Muscle layer of duodenum (tissue), 2 donors: ENCODE results near the gene DPF3.

Experiments
- H3K27ac ChIP-seq: one replicate; pipeline ENCODE4 v1.7.0; 2013; ENCODE audit warnings: mild to moderate bottlenecking, low read length
- H3K27me3 ChIP-seq: one replicate; pipeline ENCODE4 v1.7.0; 2013; ENCODE audit warnings: low read depth, mild to moderate bottlenecking, control low read depth, low read length
- H3K36me3 ChIP-seq, 2 donors: one replicate each; pipeline ENCODE4 v1.7.0; 2013; ENCODE audit warnings: low read length in 2 of 2, control low read depth in 1 of 2, mild to moderate bottlenecking in 1 of 2; ENCODE audit not compliant: insufficient read depth in 2 of 2, control insufficient read depth in 1 of 2
- H3K4me1 ChIP-seq, 2 donors: one replicate each; pipeline ENCODE4 v1.7.0; 2013; ENCODE audit warnings: low read length in 2 of 2, mild to moderate bottlenecking in 2 of 2, control low read depth in 1 of 2, moderate library complexity in 1 of 2; ENCODE audit not compliant: insufficient read depth in 2 of 2, control insufficient read depth in 1 of 2
- H3K4me3 ChIP-seq, 2 donors: one replicate each; pipeline ENCODE4 v1.7.0; 2013; ENCODE audit warnings: low read length in 2 of 2, low read depth in 1 of 2, mild to moderate bottlenecking in 1 of 2
- H3K9me3 ChIP-seq, 2 donors: one replicate each; pipeline ENCODE4 v1.7.0; 2013; ENCODE audit warnings: low read length in 2 of 2, control low read depth in 1 of 2, mild to moderate bottlenecking in 1 of 2; ENCODE audit not compliant: control insufficient read depth in 1 of 2
- donor health status: healthy.

The DPF3 gene

GRCh38 chr14:72631401-72631800, 262.5 kb downstream of the DPF3 start:
- Histone ChIP-seq H3K27ac (no peak overlapping the region), H3K27me3 (no peaks in the 10 kb centered on the region), H3K4me3 (no peak overlapping the region), H3K36me3 (no peaks in the 10 kb centered on the region), H3K4me1 (no peaks in the 10 kb centered on the region), H3K9me3 (no peaks in the 10 kb centered on the region)

- no peaks in the 10 kb centered on the region for H3K9me3 ChIP-seq
- H3K4me3 ChIP-seq = no peak overlapping the region
- no peaks in the 10 kb centered on the region for H3K27me3 ChIP-seq
- H3K27ac ChIP-seq = no peak overlapping the region
- no peaks in the 10 kb centered on the region for H3K4me1 ChIP-seq
- H3K36me3 ChIP-seq = no peaks in the 10 kb centered on the region
Measured at GRCh38 chr14:72630374-72630773, 263.5 kb downstream of the DPF3 start.

- Histone ChIP-seq H3K36me3 (no peaks in the 10 kb centered on the region), H3K9me3 (no peaks in the 10 kb centered on the region), H3K4me3 (no peak overlapping the region), H3K4me1 (no peaks in the 10 kb centered on the region), H3K27me3 (no peaks in the 10 kb centered on the region), H3K27ac (no peak overlapping the region)
Measured at GRCh38 chr14:72629534-72629933, 264.4 kb downstream of the DPF3 start.

- H3K27me3 ChIP-seq = no peaks in the 10 kb centered on the region
Measured at GRCh38 chr14:72625689-72626088, 268.2 kb downstream of the DPF3 start.

GRCh38 chr14:72621387-72622065, 272.4 kb downstream of the DPF3 start:
- Histone ChIP-seq H3K27ac (no peak overlapping the region), H3K36me3 (no peaks in the 10 kb centered on the region), H3K9me3 (no peaks in the 10 kb centered on the region), H3K4me3 (no peak overlapping the region), H3K27me3 (no peaks in the 10 kb centered on the region), H3K4me1 (peaks cover 0 to 14% of the 10 kb centered on the region in 2 donors)

More at GRCh38 chr14:72625689-72626088, 268.2 kb downstream of the DPF3 start:
- no peak overlapping the region for H3K4me3 ChIP-seq
- H3K4me1 ChIP-seq = no peaks in the 10 kb centered on the region
- no peaks in the 10 kb centered on the region for H3K36me3 ChIP-seq
- no peak overlapping the region for H3K27ac ChIP-seq
- H3K9me3 ChIP-seq = no peaks in the 10 kb centered on the region

GRCh38 chr14:72619881-72620280, 274.0 kb downstream of the DPF3 start:
- H3K4me3 ChIP-seq = no peak overlapping the region
- no peaks in the 10 kb centered on the region for H3K36me3 ChIP-seq
- H3K9me3 ChIP-seq = no peaks in the 10 kb centered on the region
- no peak overlapping the region for H3K27ac ChIP-seq
- peaks cover 0 to 25% of the 10 kb centered on the region in 2 donors for H3K4me1 ChIP-seq
- no peaks in the 10 kb centered on the region for H3K27me3 ChIP-seq

- no peak overlapping the region for H3K27ac ChIP-seq
- no peaks in the 10 kb centered on the region for H3K27me3 ChIP-seq
- H3K9me3 ChIP-seq = no peaks in the 10 kb centered on the region
- peaks cover 0 to 25% of the 10 kb centered on the region in 2 donors for H3K4me1 ChIP-seq
- H3K4me3 ChIP-seq = no peak overlapping the region
- no peaks in the 10 kb centered on the region for H3K36me3 ChIP-seq
Measured at GRCh38 chr14:72619111-72619571, 274.8 kb downstream of the DPF3 start.

GRCh38 chr14:72618424-72618823, 275.5 kb downstream of the DPF3 start:
- H3K9me3 ChIP-seq = no peaks in the 10 kb centered on the region
- H3K27me3 ChIP-seq = no peaks in the 10 kb centered on the region
- H3K4me3 ChIP-seq = no peak overlapping the region
- H3K4me1 ChIP-seq = peaks cover 0 to 25% of the 10 kb centered on the region in 2 donors
- no peaks in the 10 kb centered on the region for H3K36me3 ChIP-seq
- no peak overlapping the region for H3K27ac ChIP-seq

GRCh38 chr14:72617391-72618031, 276.4 kb downstream of the DPF3 start:
- no peaks in the 10 kb centered on the region for H3K9me3 ChIP-seq
- no peaks in the 10 kb centered on the region for H3K36me3 ChIP-seq
- H3K27ac ChIP-seq = no peak overlapping the region
- peaks cover 0 to 29% of the 10 kb centered on the region in 2 donors for H3K4me1 ChIP-seq
- H3K27me3 ChIP-seq = no peaks in the 10 kb centered on the region
- H3K4me3 ChIP-seq = peak overlapping the region in 1 of 2 donors; percentile 35

GRCh38 chr14:72616811-72617210, 277.1 kb downstream of the DPF3 start:
- no peaks in the 10 kb centered on the region for H3K27me3 ChIP-seq
- no peaks in the 10 kb centered on the region for H3K9me3 ChIP-seq
- no peak overlapping the region for H3K27ac ChIP-seq
- peaks cover 0 to 29% of the 10 kb centered on the region in 2 donors for H3K4me1 ChIP-seq
- H3K36me3 ChIP-seq = no peaks in the 10 kb centered on the region
- H3K4me3 ChIP-seq = no peak overlapping the region

GRCh38 chr14:72616294-72616693, 277.6 kb downstream of the DPF3 start:
- no peaks in the 10 kb centered on the region for H3K36me3 ChIP-seq
- no peak overlapping the region for H3K4me3 ChIP-seq
- no peaks in the 10 kb centered on the region for H3K9me3 ChIP-seq
- peaks cover 0 to 29% of the 10 kb centered on the region in 2 donors for H3K4me1 ChIP-seq
- no peaks in the 10 kb centered on the region for H3K27me3 ChIP-seq
- H3K27ac ChIP-seq = no peak overlapping the region
